Peyer's patch (tissue), 4 donors: ENCODE results near the gene CYREN. TPM values are rescaled to one million over a fixed set of nuclear protein-coding genes. Genes with fewer than 3 reads are reported as not detected.
"Not testable (repeated sequence)": the region's sequence is repeated elsewhere in the genome, so short reads cannot be mapped to it uniquely, and the experiment has no call there.

Experiments
- DNase-seq, 3 donors: peaks; one replicate each; pipeline ENCODE4 v3.0.0-alpha.2; 2017 to 2019
- H3K27ac ChIP-seq, 4 donors: fragments of 200-600 bp; sonication (generic); one replicate each; pipeline ENCODE4 v1.5.1; 2016 to 2019
- H3K27me3 ChIP-seq, 2 donors: fragments of 200-600 bp; sonication (generic); one replicate each; pipeline ENCODE4 v1.5.1; 2019
- H3K36me3 ChIP-seq, 3 donors: fragments of 200-600 bp; sonication (generic); one replicate each; pipeline ENCODE4 v1.5.1; 2016 to 2019
- H3K4me1 ChIP-seq, 4 donors: fragments of 200-600 bp; sonication (generic); one replicate each; pipeline ENCODE4 v1.5.1; 2016 to 2019
- H3K4me3 ChIP-seq, 4 donors: fragments of 200-600 bp; sonication (generic); 1 replicate in 3 of 4; 2 replicates in 1 of 4; pipeline ENCODE4 v1.5.1; 2016 to 2019; ENCODE audit warnings: mild to moderate bottlenecking in 1 of 4
- H3K9me3 ChIP-seq, 4 donors: fragments of 200-600 bp; sonication (generic); one replicate each; pipeline ENCODE4 v1.5.1; 2016 to 2019; ENCODE audit warnings: mild to moderate bottlenecking in 1 of 4
- POLR2A ChIP-seq, 2 donors: fragments of 450-650 bp; IDR thresholded peaks; one replicate each; pipeline ENCODE4 v1.5.1; 2017; ENCODE audit warnings: antibody characterized with exemption in 2 of 2, mild to moderate bottlenecking in 2 of 2, moderate library complexity in 2 of 2
- total RNA-seq, 4 donors: library from RNA; depleted of rRNA; stranded (reverse); fragments of >200 nt; gene quantifications; one replicate each; pipeline ENCODE4 v1.1.0, GENCODE V29; 2016
- TF ChIP-seq, protein P1 (sequence below), 6 experiments: fragments of 450-650 bp in 4 of 6; fragments of 200-600 bp in 2 of 6; sonication (generic) in 1 of 6; IDR thresholded peaks; one replicate each; pipeline ENCODE4 v1.5.1; 2017 to 2019; ENCODE audit warnings: antibody characterized with exemption in 6 of 6, mild to moderate bottlenecking in 3 of 6, moderate library complexity in 1 of 6

The CYREN gene
- total RNA-seq, 4 donors from 2014 or later: 32.4 to 66.8 (median 42.5) TPM

DNA sequence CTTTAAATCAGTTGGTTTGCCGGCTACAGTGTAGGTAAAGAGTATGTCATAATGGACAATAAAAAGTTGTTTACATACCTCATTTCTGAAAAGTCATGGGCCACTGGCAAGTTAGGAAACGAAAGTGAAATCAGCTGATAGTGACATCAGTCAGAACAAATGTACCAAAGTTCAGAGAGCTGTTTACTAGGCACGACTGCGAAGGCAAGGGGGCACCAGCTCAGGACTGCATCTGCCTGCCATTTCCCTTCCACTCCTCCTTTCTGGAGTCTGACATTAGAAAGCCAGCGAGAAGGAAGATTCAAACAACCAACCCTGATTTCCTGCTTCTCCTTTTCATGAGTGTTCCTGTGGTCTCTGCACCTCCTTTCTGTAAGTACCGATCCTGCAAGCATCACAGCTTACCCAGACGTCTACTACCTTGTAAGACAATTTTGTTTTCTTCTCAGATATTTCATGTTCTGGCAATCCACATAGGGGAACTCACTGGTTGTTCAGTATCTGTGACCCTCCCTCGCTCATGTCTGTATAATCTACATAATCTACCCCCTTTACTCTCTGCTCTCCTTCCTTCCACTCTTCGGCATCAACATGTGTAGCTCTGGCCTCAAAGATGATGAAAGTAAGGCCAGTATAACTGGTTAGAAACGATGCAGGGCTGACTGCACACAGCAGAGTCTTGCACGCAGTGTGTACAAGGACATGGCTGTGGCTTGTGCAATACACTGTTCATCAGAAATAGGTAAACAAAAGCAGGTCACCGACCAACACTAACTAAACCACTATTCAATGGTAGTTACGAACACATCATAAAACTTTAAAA lies 22.4 kb downstream of the CYREN start, which contains the start of gene TMEM140:
TSS of gene TMEM140 (plus strand) at position 174 of the 823 bp plus-strand sequence. CDS start 16,370 bp downstream, outside the sequence.
- Histone ChIP-seq H3K27ac (peak within 1 kb of the TSS; percentile 84 to 95 (median 92)), H3K36me3 (peaks cover 0 to 5% (median 0%) of the 10 kb centered on the region in 3 donors), H3K4me3 (peak within 1 kb of the TSS; percentile 44 to 62 (median 50)), H3K27me3 (no peaks in the 10 kb centered on the region), H3K4me1 (peaks cover 0 to 14% (median 6%) of the 10 kb centered on the region in 4 donors), H3K9me3 (no peaks in the 10 kb centered on the region)
- TF ChIP-seq, protein P1, sequence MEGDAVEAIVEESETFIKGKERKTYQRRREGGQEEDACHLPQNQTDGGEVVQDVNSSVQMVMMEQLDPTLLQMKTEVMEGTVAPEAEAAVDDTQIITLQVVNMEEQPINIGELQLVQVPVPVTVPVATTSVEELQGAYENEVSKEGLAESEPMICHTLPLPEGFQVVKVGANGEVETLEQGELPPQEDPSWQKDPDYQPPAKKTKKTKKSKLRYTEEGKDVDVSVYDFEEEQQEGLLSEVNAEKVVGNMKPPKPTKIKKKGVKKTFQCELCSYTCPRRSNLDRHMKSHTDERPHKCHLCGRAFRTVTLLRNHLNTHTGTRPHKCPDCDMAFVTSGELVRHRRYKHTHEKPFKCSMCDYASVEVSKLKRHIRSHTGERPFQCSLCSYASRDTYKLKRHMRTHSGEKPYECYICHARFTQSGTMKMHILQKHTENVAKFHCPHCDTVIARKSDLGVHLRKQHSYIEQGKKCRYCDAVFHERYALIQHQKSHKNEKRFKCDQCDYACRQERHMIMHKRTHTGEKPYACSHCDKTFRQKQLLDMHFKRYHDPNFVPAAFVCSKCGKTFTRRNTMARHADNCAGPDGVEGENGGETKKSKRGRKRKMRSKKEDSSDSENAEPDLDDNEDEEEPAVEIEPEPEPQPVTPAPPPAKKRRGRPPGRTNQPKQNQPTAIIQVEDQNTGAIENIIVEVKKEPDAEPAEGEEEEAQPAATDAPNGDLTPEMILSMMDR (IDR thresholded peaks at IDR 0.05): peak in 3 of 6 experiments; percentile 16 to 37 (median 34)
- TF ChIP-seq POLR2A (IDR thresholded peaks at IDR 0.05): peak; percentile 56 to 81
- DNase-seq: peak in 2 of 3 donors; percentile 85 to 92

DNA sequence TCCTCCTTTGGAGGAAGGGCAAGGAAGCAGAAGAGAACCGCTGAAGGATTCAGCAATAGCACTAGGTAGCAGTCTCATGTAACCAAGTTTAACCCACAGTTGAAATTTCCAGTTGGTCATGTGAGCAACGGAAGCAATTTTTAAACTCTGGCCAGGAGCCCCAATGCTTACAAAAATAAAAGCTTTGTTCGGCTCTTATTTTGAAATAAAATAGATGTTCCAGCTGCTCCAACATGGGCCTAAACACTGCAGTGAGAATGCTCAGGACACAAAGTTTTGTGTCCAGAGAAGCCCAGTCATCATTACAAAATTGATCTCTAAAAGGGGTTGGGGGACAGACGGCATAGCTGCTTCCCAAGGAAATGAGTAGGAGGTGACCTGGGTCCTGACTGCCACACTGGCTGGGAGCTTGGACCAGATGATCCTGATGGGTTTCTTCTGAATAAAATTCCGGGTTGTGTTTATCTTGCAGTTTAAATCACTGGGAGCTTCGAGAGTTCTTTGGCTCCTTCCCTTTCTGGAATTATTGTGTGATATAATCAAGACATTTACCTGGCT lies 23.1 kb downstream of the CYREN start:
- H3K27me3 ChIP-seq: no peaks in the 10 kb centered on the region
- no peak for TF ChIP-seq POLR2A (IDR thresholded peaks at IDR 0.05)
- H3K36me3 ChIP-seq: peaks cover 0 to 5% (median 0%) of the 10 kb centered on the region in 3 donors
- H3K4me3 ChIP-seq: peak overlapping the region; percentile 44 to 62 (median 50)
- no peak for DNase-seq
- H3K9me3 ChIP-seq: no peaks in the 10 kb centered on the region
- peak overlapping the region; percentile 84 to 95 (median 92) for H3K27ac ChIP-seq
- H3K4me1 ChIP-seq: peaks cover 0 to 14% (median 6%) of the 10 kb centered on the region in 4 donors

DNA sequence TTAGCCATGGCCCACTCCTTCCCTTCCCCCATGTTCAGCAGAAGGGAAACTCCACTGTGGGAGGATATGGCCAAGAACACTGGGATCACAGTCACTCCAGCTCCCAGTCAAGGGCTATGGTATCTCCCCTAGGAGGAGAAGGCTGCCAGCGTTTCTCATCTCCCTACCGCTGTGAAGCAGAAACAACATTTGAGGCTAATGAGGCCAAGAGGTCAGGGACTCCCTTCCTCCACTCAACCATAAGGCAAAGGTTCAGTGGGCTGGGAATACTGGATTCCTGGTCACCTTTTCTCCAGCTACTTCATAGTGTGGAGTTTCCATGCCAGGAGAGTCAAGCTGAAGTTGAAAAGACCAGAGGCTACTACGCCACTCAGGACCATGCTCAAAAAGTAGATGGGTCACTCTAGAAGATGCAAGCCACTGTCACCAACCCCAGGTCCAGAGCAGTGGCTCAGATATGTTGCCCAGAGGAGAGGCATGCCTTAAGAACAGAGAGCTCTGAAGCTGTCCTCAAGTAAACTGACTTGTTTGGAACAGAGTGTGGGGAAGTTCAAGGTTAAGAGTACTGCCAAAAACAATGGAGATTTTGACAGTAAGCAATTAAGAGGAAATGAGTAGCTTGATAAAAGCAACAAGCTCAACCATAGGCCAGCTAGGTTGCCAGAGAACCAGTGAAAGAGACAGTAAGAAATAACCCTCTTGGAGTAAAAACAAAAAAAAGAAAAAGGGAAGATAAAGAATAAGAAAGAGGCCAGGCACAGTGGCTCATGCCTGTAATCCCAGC lies 26.4 kb downstream of the CYREN start:
- TF ChIP-seq POLR2A (IDR thresholded peaks at IDR 0.05): no peak
- Histone ChIP-seq H3K4me1 (peaks cover 0 to 10% (median 2%) of the 10 kb centered on the region in 4 donors), H3K36me3 (no peaks in the 10 kb centered on the region), H3K9me3 (no peaks in the 10 kb centered on the region), H3K4me3 (no peak overlapping the region), H3K27ac (peak overlapping the region in 1 of 4 donors; percentile 6), H3K27me3 (no peaks in the 10 kb centered on the region)
- DNase-seq: no peak

DNA sequence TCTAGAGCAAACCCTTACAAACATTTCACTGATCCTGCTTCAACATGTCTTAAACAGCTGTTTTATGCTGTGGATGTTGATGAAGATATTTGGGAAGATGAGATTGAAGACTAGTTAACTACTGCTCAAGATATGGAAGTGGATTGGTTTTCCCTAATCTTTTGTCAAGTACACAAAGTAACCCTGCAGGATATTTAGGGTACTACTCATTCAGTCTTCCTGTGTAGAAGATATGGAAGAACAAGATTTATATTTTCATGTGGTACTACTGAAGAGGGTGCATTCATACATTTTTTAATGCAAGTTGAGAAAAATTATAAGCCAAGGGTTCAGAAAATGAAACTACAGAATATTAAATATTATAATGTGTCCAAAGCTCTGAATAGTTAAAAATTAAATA lies 40.9 kb downstream of the CYREN start:
- TF ChIP-seq, protein P1 (IDR thresholded peaks at IDR 0.05): no peak
- TF ChIP-seq POLR2A (IDR thresholded peaks at IDR 0.05): no peak
- no peak for DNase-seq
- Histone ChIP-seq H3K9me3 (no peaks in the 10 kb centered on the region), H3K4me1 (no peaks in the 10 kb centered on the region), H3K4me3 (no peak overlapping the region), H3K36me3 (no peaks in the 10 kb centered on the region), H3K27me3 (no peaks in the 10 kb centered on the region), H3K27ac (no peak overlapping the region)

DNA sequence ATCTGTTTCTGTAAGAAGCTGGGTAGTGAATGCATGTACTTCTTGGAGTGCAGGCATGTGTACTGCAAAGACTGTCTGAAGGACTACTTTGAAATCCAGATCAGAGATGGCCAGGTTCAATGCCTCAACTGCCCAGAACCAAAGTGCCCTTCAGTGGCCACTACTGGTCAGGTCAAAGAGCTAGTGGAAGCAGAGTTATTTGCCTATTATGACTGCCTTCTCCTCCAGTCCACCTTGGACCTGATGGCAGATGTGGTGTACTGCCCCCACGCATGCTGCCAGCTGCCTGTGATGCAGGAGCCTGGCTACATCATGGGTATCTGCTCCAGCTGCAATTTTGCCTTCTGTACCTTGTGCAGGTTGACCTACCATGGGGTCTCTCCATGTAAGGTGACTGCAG lies 41.6 kb downstream of the CYREN start:
- Histone ChIP-seq H3K9me3 (no peaks in the 10 kb centered on the region), H3K36me3 (no peaks in the 10 kb centered on the region), H3K27me3 (no peaks in the 10 kb centered on the region), H3K4me1 (no peaks in the 10 kb centered on the region), H3K4me3 (no peak overlapping the region), H3K27ac (no peak overlapping the region)
- no peak for TF ChIP-seq POLR2A (IDR thresholded peaks at IDR 0.05)
- TF ChIP-seq, protein P1 (IDR thresholded peaks at IDR 0.05): no peak
- DNase-seq: no peak

DNA sequence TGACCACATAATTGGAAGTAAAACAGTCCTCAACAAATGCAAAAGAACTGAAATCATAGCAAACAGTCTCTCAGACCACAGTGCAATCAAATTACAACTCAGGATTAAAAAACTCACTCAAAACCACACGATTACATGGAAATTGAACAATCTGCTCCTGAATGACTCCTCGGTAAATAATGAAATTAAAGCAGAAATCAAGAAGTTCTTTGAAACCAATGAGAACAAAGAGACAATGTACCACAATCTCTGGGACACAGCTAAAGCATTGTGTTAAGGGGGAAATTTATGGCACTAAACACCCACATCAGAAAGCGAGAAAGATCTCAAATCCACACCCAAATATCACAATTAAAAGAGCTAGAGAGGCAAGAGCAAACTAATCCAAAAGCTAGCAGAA lies 45.9 kb downstream of the CYREN start:
- DNase-seq, H3K27me3 ChIP-seq, H3K9me3 ChIP-seq, H3K27ac ChIP-seq, H3K36me3 ChIP-seq, H3K4me1 ChIP-seq, H3K4me3 ChIP-seq: not testable (repeated sequence)
